HepG2 (cell line): ENCODE measurements around the gene ARL8B. TPM values are rescaled to one million over a fixed set of nuclear protein-coding genes. Genes with fewer than 3 reads are reported as not detected.

Experiments used
- ATAC-seq: fragments of 200-7000 bp; cut with Tn5 transposase; 3 replicates; pipeline ENCODE4 v1.9.1; 2020; ENCODE audit warnings: mild to moderate bottlenecking, moderate library complexity
- BruUV-seq: library from RNA; stranded (reverse); fragments of 400-500 nt; replicated peaks from 2 replicates; lab custom pipeline; 2021; lab: Mats Ljungman, UMichigan
- CTCF ChIA-PET: fragments of 300-600 bp; formaldehyde crosslinking; extraction: SDS; loops from one replicate; lab custom pipeline; 2021; ENCODE audit warnings: low total read pairs, inconsistent platforms, low intra/inter-chr PET ratio; lab: Yijun Ruan, JAX
- POLR2A ChIA-PET: fragments of 350-600 bp; sonication (Branson Sonifier 250); formaldehyde crosslinking; loops from one replicate; lab custom pipeline; 2020; ENCODE audit warnings: antibody characterized with exemption, inconsistent platforms; lab: Yijun Ruan, JAX
- DNase-seq: peaks from one replicate; pipeline ENCODE4 v3.0.0-alpha.2; 2015; ENCODE audit warnings: low spot score
- FAIRE-seq: peaks from 3 replicates; lab custom pipeline; 2011; peaks lifted over from hg19 to GRCh38; lab: Jason Lieb, UNC
- H2AFZ ChIP-seq: one replicate; pipeline ENCODE4 v1.6.1; 2011; ENCODE audit warnings: low read length, inconsistent platforms
- H3K27ac ChIP-seq: fragments of 300-600 bp; 3 replicates; pipeline ENCODE4 v1.8.0; 2011; ENCODE audit warnings: mixed run types, mild to moderate bottlenecking, mixed read lengths, low read length, inconsistent platforms; ENCODE audit not compliant: insufficient read depth; ENCODE audit errors: extremely low read length
- H3K27me3 ChIP-seq, 2 experiments: fragments of 200-600 bp in 1 of 2; 2 replicates in 1 of 2; 3 replicates in 1 of 2; pipeline versions ENCODE4 v1.6.0 to v1.8.0; 2011; ENCODE audit warnings: low read length in 2 of 2, mild to moderate bottlenecking in 2 of 2, moderate library complexity in 2 of 2, inconsistent platforms in 1 of 2; ENCODE audit not compliant: insufficient read depth in 2 of 2, control insufficient read depth in 1 of 2
- H3K36me3 ChIP-seq, 2 experiments: fragments of 200-600 bp in 1 of 2; replicated peaks in 1 of 2; 2 replicates in 1 of 2; 3 replicates in 1 of 2; pipeline versions ENCODE4 v1.5.1 to v1.8.0; 2011; ENCODE audit warnings: low read length in 2 of 2, inconsistent platforms in 1 of 2; ENCODE audit not compliant: insufficient read depth in 2 of 2, control insufficient read depth in 1 of 2
- H3K4me1 ChIP-seq: 2 replicates; pipeline ENCODE4 v1.5.1; 2012; ENCODE audit warnings: low read length, inconsistent platforms; ENCODE audit not compliant: insufficient read depth
- H3K4me2 ChIP-seq: 2 replicates; pipeline ENCODE4 v1.6.0; 2011; ENCODE audit warnings: low read depth, low read length, inconsistent platforms
- H3K4me3 ChIP-seq, 3 experiments: fragments of 200-600 bp in 1 of 3; sonication (generic), shearing (Covaris generic) in 1 of 3; replicated peaks in 1 of 3; 2 replicates each; pipeline ENCODE4 v1.5.1; 2011 to 2016; ENCODE audit warnings: low read length in 3 of 3, inconsistent platforms in 2 of 3, low read depth in 2 of 3, mild to moderate bottlenecking in 2 of 3, control low read depth in 1 of 3, mixed read lengths in 1 of 3; ENCODE audit not compliant: insufficient read depth in 1 of 3
- H3K79me2 ChIP-seq: one replicate; pipeline ENCODE4 v1.6.1; 2011; ENCODE audit warnings: low read length, inconsistent platforms; ENCODE audit not compliant: insufficient read depth
- H3K9ac ChIP-seq: 2 replicates; pipeline ENCODE4 v1.6.0; 2011; ENCODE audit warnings: mild to moderate bottlenecking, low read depth, low read length, inconsistent platforms; ENCODE audit not compliant: insufficient read depth
- H3K9me3 ChIP-seq: 2 replicates; pipeline ENCODE4 v1.5.1; 2012; ENCODE audit warnings: mild to moderate bottlenecking, low read length
- H4K20me1 ChIP-seq: 2 replicates; pipeline ENCODE4 v1.6.0; 2011; ENCODE audit warnings: inconsistent platforms, mild to moderate bottlenecking, low read length, moderate library complexity; ENCODE audit not compliant: insufficient read depth
- ARNT ChIP-seq: fragments of 450-650 bp; IDR thresholded peaks from 2 replicates; pipeline ENCODE4 v1.6.1; 2017
- ATF1 ChIP-seq: IDR thresholded peaks from 2 replicates; pipeline ENCODE4 v1.6.1; 2016; ENCODE audit warnings: mild to moderate bottlenecking, control low read depth
- FUBP1 ChIP-seq: sonication (generic); formaldehyde crosslinking; IDR thresholded peaks from 2 replicates; pipeline ENCODE4 v1.5.1; 2020; ENCODE audit warnings: missing genetic modification reagents, mild to moderate bottlenecking, borderline replicate concordance
- HNF4A ChIP-seq: sonication (generic); formaldehyde crosslinking; IDR thresholded peaks from 2 replicates; pipeline ENCODE4 v1.4.0; 2020; ENCODE audit warnings: missing genetic modification reagents
- HNRNPL ChIP-seq: fragments of 200-400 bp; formaldehyde crosslinking; IDR thresholded peaks from 2 replicates; pipeline ENCODE4 v1.6.1; 2017; ENCODE audit warnings: mild to moderate bottlenecking, low read depth, low read length
- HOXA3 ChIP-seq: sonication (generic); formaldehyde crosslinking; IDR thresholded peaks from 2 replicates; pipeline ENCODE4 v1.5.0; 2020; ENCODE audit warnings: missing genetic modification reagents
- MAFK ChIP-seq, 2 experiments: IDR thresholded peaks in 1 of 2; conservative IDR thresholded peaks in 1 of 2; 2 replicates each; pipeline ENCODE4 v1.6.1; 2011; ENCODE audit warnings: improper control_type of control experiment in 2 of 2, low read length in 2 of 2
- NR1H2 ChIP-seq: sonication (generic); formaldehyde crosslinking; IDR thresholded peaks from 2 replicates; pipeline ENCODE4 v1.8.1; 2022; ENCODE audit warnings: low read depth, missing genetic modification reagents, borderline replicate concordance
- SKI ChIP-seq: fragments of 450-650 bp; IDR thresholded peaks from one replicate; pipeline ENCODE4 v1.6.1; 2018; ENCODE audit warnings: mild to moderate bottlenecking; ENCODE audit not compliant: partially characterized antibody
- SMAD3 ChIP-seq: sonication (generic); formaldehyde crosslinking; IDR thresholded peaks from 2 replicates; pipeline ENCODE4 v1.4.0; 2020; ENCODE audit warnings: missing genetic modification reagents
- SP4 ChIP-seq: sonication (generic); formaldehyde crosslinking; IDR thresholded peaks from 2 replicates; pipeline ENCODE4 v1.8.1; 2023; ENCODE audit warnings: mild to moderate bottlenecking, missing genetic modification reagents
- ZBTB46 ChIP-seq: sonication (generic); formaldehyde crosslinking; IDR thresholded peaks from 2 replicates; pipeline ENCODE4 v1.4.0; 2020; ENCODE audit warnings: mild to moderate bottlenecking, missing genetic modification reagents, borderline replicate concordance
- ZFY ChIP-seq: sonication (generic); formaldehyde crosslinking; IDR thresholded peaks from 2 replicates; pipeline ENCODE4 v1.4.0; 2020; ENCODE audit warnings: missing genetic modification reagents
- ZMYM4 ChIP-seq: sonication (generic); formaldehyde crosslinking; IDR thresholded peaks from 2 replicates; pipeline ENCODE4 v1.8.1; 2023; ENCODE audit warnings: mild to moderate bottlenecking, missing genetic modification reagents
- ZNF552 ChIP-seq: sonication (generic); formaldehyde crosslinking; IDR thresholded peaks from 2 replicates; pipeline ENCODE4 v1.9.0; 2022; ENCODE audit warnings: missing genetic modification reagents, mild to moderate bottlenecking, borderline replicate concordance
- WGBS: methylation state at CpG from one replicate; pipeline ENCODE4 v1.1.6; 2017; ENCODE audit warnings: low lambda C conversion rate; 5-methylcytosine and 5-hydroxymethylcytosine counted together
- in situ Hi-C: cut with HindIII; loops from 2 replicates; pipeline ENCODE4 v1.10.0; 2017; ENCODE audit warnings: low pct_unique_long_range_greater_than_20kb; ENCODE audit not compliant: extremely low pct_ligation_motif_present
- intact Hi-C: fragments of 100-400 bp; cut with micrococcal nuclease; formaldehyde crosslinking; loops from one replicate; pipeline ENCODE4 v1.10.0; 2022; ENCODE audit not compliant: unreplicated experiment
- polyA plus RNA-seq, 8 experiments: library from polyadenylated mRNA; depleted of rRNA in 3 of 8; stranded (reverse) in 7 of 8; unstranded in 1 of 8; fragments of >200 nt; fragmentation: Illumina TruSeq in 4 of 8; extraction: Trizol in 4 of 8; gene quantifications; 2 replicates each; pipeline versions ENCODE4 v1.2.1 to v1.2.3, GENCODE V29; 2011 to 2016; ENCODE audit warnings: low read depth in 4 of 8, missing spikeins in 1 of 8, mixed read lengths in 1 of 8; ENCODE audit not compliant: insufficient read depth in 1 of 8
- total RNA-seq, 5 experiments: library from RNA; depleted of rRNA; stranded (reverse); fragments of >200 nt; fragmentation: Illumina TruSeq; extraction: Trizol; gene quantifications; 2 replicates each; pipeline ENCODE4 v1.2.3, GENCODE V29; 2016; ENCODE audit warnings: low read depth in 1 of 5

ARL8B gene
- total and polyA plus RNA-seq, 2 of the 13 experiments (the other 11 are each of a cell fraction or from before 2014, with no cell fraction given) = 23.5 to 30.4 TPM

GRCh38 chr3:5084224-5084623 is 37.9 kb upstream of the ARL8B start:
- no peak overlapping the region for H3K4me2 ChIP-seq
- FAIRE-seq (no peak), ATAC-seq (no peak), DNase-seq (no peak)
- H3K79me2 ChIP-seq = no peaks in the 10 kb centered on the region
- no peak overlapping the region for H3K9ac ChIP-seq
- no peaks in the 10 kb centered on the region for H4K20me1 ChIP-seq
- intact Hi-C loops = no loop called here
- H3K4me3 ChIP-seq = no peak overlapping the region
- ChIA-PET POLR2A (no interaction called here), CTCF (no interaction called here)
- H3K27ac ChIP-seq = no peak overlapping the region
- BruUV-seq = no TSS peak
- TF ChIP-seq SMAD3 (CRISPR knock-in tag) = no peak
- 0 out of 4 replicates have a peak, but pooled peaks of 1 of the 2 experiments have one; percentile 1 for TF ChIP-seq MAFK (conservative IDR thresholded peaks at IDR 0.05 in 1 of 2, IDR thresholded peaks at IDR 0.05 in 1 of 2; ENCODE audit: low read length in 2 of 2)
- H2AFZ ChIP-seq = no peak overlapping the region
- no peaks in the 10 kb centered on the region for H3K4me1 ChIP-seq
- H3K36me3 ChIP-seq = no peaks in the 10 kb centered on the region
- in situ Hi-C loops = no loop called here
- 33% methylated on average over 4 of the region's 5 CpGs for WGBS
- peaks cover 0 to 9% of the 10 kb centered on the region in 2 experiments; a peak in 1 of 5 replicates for H3K27me3 ChIP-seq
- H3K9me3 ChIP-seq = no peaks in the 10 kb centered on the region

- DNase-seq = no peak
- Histone ChIP-seq H4K20me1 (no peaks in the 10 kb centered on the region), H3K27me3 (peaks cover 0 to 6% of the 10 kb centered on the region in 2 experiments; a peak in 1 of 5 replicates), H2AFZ (no peak overlapping the region), H3K9ac (no peak overlapping the region), H3K27ac (no peak overlapping the region), H3K79me2 (no peaks in the 10 kb centered on the region), H3K4me1 (peaks cover 9% of the 10 kb centered on the region; the same call in 1 of the 2 replicates), H3K36me3 (no peaks in the 10 kb centered on the region), H3K9me3 (no peaks in the 10 kb centered on the region), H3K4me3 (no peak overlapping the region), H3K4me2 (no peak overlapping the region)
- no peak for TF ChIP-seq ZNF552 (CRISPR knock-in tag)
- TF ChIP-seq ATF1 (CRISPR knock-in tag) = no peak
- no peak for TF ChIP-seq ZFY
- TF ChIP-seq FUBP1 (CRISPR knock-in tag) = no peak
- no peak for TF ChIP-seq ZMYM4 (CRISPR knock-in tag)
- no peak for TF ChIP-seq HOXA3 (CRISPR knock-in tag)
- no peak for TF ChIP-seq SKI
- TF ChIP-seq ARNT = no peak
- TF ChIP-seq SP4 (CRISPR knock-in tag) = no peak
- TF ChIP-seq ZBTB46 = no peak
- no peak for TF ChIP-seq HNRNPL
- no peak for TF ChIP-seq HNF4A
- no peak for TF ChIP-seq NR1H2 (CRISPR knock-in tag)
- POLR2A ChIA-PET = no interaction called here
- 68% methylated on average over 1 of the region's 1 CpG for WGBS
- ATAC-seq = no peak
- intact Hi-C loops (no loop called here), in situ Hi-C loops (no loop called here)
- FAIRE-seq = no peak
- BruUV-seq = no TSS peak
- CTCF ChIA-PET = no interaction called here
Measured at GRCh38 chr3:5086708-5087107, 35.4 kb upstream of the ARL8B start.
